ENCODE results near the gene CAMK2A. TPM values are rescaled to one million over a fixed set of nuclear protein-coding genes. Genes with fewer than 3 reads are reported as not detected.
A peak's percentile ranks its signal among the peaks of the same experiment; 100 is the strongest.

The CAMK2A gene
- total RNA-seq, 6 donors from 2014 or later = 0.29 to 2.4 (median 1.8) TPM; not detected in 1

DNA sequence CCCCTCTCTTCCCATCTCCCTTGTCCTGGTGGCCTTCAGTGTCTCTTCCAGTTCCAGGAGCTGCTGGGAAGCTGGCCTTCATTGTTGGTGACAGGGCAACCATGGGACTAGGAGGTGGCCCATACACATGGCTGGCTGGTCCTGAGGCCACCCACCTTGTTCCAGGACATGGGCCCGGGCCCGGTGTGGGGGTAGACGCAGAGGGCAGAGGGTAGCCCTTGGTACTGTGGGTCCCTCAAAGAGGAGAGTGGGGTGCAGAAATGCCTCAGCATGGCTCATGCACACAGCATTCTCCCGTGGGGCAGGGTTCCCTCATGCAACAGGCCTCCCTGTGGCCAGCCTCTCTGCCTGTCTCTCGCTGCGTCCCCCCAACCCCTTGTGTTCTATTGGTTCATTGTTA, 78.9 kb downstream of the CAMK2A start:
- H3K4me1 ChIP-seq = peaks cover 0 to 7% (median 3%) of the 10 kb centered on the region in 4 donors
- no peak for ATAC-seq (ENCODE audit: low FRiP score in 2 of 2)
- H3K36me3 ChIP-seq = no peaks in the 10 kb centered on the region
- H3K27ac ChIP-seq = no peak overlapping the region
- TF ChIP-seq POLR2AphosphoS5 (IDR thresholded peaks at IDR 0.05) (no peak), CTCF (IDR thresholded peaks at IDR 0.05) (no peak), EP300 (IDR thresholded peaks at IDR 0.05) (no peak), POLR2A (IDR thresholded peaks at IDR 0.05) (no peak)
- H3K9me3 ChIP-seq = no peaks in the 10 kb centered on the region
- no peak overlapping the region for H3K4me3 ChIP-seq
- WGBS, 2 donors = 80 to 87% methylated on average over 3 to 6 of the region's 6 CpGs
- DNase-seq = peak in 1 of 2 donors; percentile 43
- H3K27me3 ChIP-seq = no peaks in the 10 kb centered on the region

DNA sequence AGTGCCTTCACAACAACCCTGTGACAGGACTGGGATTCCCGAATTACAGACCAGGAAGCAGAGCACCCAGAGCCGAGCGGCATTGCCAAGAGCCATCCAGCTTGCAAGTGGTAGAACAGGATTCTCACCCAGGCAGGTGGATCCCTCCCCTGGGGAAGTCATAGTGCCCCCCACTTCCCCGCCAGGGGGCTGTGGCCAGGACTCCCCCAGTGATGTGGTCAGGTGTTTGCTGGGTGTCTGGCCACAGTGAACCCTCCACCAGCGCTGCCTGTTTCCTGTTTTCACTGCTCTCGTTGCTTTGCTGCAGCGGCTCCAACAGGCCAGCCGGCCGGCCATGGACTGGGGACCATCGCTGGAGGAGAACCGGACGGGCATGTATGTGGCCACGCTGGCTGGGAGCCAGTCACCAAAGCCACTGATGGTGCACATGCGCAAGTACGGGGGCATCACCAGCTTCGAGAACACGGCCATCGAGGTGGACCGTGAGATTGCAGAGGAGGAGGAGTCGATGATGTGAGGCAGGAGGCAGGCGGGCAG, 80.4 kb downstream of the CAMK2A start:
- peak in 1 of 4 donors; percentile 1 for TF ChIP-seq EP300 (IDR thresholded peaks at IDR 0.05)
- peak in 1 of 4 donors; percentile 59 for TF ChIP-seq POLR2A (IDR thresholded peaks at IDR 0.05)
- TF ChIP-seq CTCF (IDR thresholded peaks at IDR 0.05) = peak in 3 of 6 experiments; percentile 6 to 16 (median 14)
- peak; percentile 28 to 53 for TF ChIP-seq POLR2AphosphoS5 (IDR thresholded peaks at IDR 0.05)
- no peaks in the 10 kb centered on the region for H3K9me3 ChIP-seq
- peak overlapping the region in 1 of 4 donors; percentile 32 for H3K4me3 ChIP-seq
- WGBS, 2 donors = 46 to 64% methylated on average over 11 to 14 of the region's 21 CpGs
- ATAC-seq (ENCODE audit: low FRiP score in 2 of 2) (peak in 1 of 2 donors; percentile 47), DNase-seq (peak; percentile 84 to 85)
- peaks cover 0 to 7% (median 3%) of the 10 kb centered on the region in 4 donors for H3K4me1 ChIP-seq
- H3K36me3 ChIP-seq = no peaks in the 10 kb centered on the region
- H3K27ac ChIP-seq = peak overlapping the region in 2 of 4 donors; percentile 1 to 60
- no peaks in the 10 kb centered on the region for H3K27me3 ChIP-seq

DNA sequence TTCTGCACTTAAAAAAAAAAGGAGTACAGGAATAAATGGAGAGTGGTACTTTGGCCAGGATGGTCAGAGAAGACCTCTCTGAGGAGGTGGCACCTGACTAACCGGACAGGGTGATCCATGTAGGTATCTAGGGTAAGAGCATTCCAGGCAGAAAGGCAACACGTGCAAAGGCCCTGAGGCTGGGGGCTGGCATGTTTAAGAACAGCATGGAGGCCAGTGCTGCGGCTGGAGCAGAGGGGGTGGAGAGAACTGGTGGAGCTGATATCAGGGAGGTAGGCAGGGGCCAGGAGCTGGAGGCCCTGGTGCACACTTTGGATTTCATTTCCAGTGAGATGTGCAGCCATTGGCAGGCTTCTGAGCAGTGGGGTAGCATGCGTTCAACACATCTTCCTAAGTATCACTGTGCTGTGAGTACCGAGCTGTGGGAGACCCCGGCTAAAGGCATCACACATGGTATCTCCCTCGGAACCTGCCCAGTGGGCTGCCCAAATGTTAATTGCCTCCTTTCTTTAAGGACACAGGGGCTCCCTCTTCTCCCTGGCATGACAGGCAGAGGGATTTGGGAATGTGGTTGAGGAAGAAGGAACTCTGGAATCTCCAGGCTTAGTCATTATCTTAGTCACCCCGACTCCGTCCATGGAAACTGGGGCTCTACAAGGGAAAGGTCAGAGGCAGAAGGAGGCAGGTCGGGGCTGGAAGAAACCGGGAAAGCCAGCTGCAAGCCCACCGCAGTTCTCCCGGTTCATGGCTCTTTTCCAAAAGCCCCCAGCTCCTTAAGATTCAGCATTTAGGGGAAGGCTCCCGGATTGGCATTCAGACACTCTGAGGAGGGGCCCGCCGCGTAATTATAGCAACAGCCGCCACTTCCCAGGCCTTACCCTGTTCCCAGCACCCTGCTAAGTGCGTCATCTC, 81.1 kb downstream of the CAMK2A start:
- Histone ChIP-seq H3K27ac (peak overlapping the region in 1 of 4 donors; percentile 60), H3K9me3 (no peaks in the 10 kb centered on the region), H3K4me1 (peaks cover 0 to 7% (median 3%) of the 10 kb centered on the region in 4 donors), H3K36me3 (no peaks in the 10 kb centered on the region), H3K27me3 (no peaks in the 10 kb centered on the region), H3K4me3 (no peak overlapping the region)
- ATAC-seq (ENCODE audit: low FRiP score in 2 of 2) = no peak
- DNase-seq = no peak
- TF ChIP-seq CTCF (IDR thresholded peaks at IDR 0.05) (no peak), POLR2A (IDR thresholded peaks at IDR 0.05) (no peak), POLR2AphosphoS5 (IDR thresholded peaks at IDR 0.05) (no peak), EP300 (IDR thresholded peaks at IDR 0.05) (no peak)
- 62 to 66% methylated on average over 13 to 19 of the region's 19 CpGs for WGBS, 2 donors

- no peaks in the 10 kb centered on the region for H3K36me3 ChIP-seq
- peak in 1 of 2 donors; percentile 42 for DNase-seq
- 67 to 91% methylated on average over 3 to 6 of the region's 6 CpGs for WGBS, 2 donors
- no peak overlapping the region for H3K4me3 ChIP-seq
- H3K27me3 ChIP-seq = no peaks in the 10 kb centered on the region
- H3K4me1 ChIP-seq = peaks cover 0 to 7% (median 3%) of the 10 kb centered on the region in 4 donors
- no peaks in the 10 kb centered on the region for H3K9me3 ChIP-seq
- ATAC-seq (ENCODE audit: low FRiP score in 2 of 2) = no peak
- TF ChIP-seq POLR2A (IDR thresholded peaks at IDR 0.05) (no peak), CTCF (IDR thresholded peaks at IDR 0.05) (no peak), POLR2AphosphoS5 (IDR thresholded peaks at IDR 0.05) (no peak), EP300 (IDR thresholded peaks at IDR 0.05) (no peak)
- no peak overlapping the region for H3K27ac ChIP-seq
Observed at GRCh38 chr5:150206779-150207115, 82.8 kb downstream of the CAMK2A start.

Measured in upper lobe of left lung (tissue), 6 donors.